Lung (tissue), 12 donors: Measurements from ENCODE around the gene ARID1B. TPM values are rescaled to one million over a fixed set of nuclear protein-coding genes. Genes with fewer than 3 reads are reported as not detected.
A peak's percentile ranks its signal among the peaks of the same experiment; 100 is the strongest.

Source experiments
- ATAC-seq: fragments of 200-7000 bp; cut with Tn5 transposase; one replicate; pipeline ENCODE4 v1.9.1; 2020; ENCODE audit warnings: moderate number of reproducible peaks; ENCODE audit not compliant: insufficient read depth, low FRiP score
- DNase-seq, 3 donors: peaks; one replicate each; pipeline ENCODE4 v3.0.0-alpha.2; 2013 to 2017
- H3K27ac ChIP-seq, 2 donors: one replicate each; pipeline ENCODE4 v1.5.1; 2013; ENCODE audit warnings: mild to moderate bottlenecking in 2 of 2, moderate library complexity in 2 of 2, control low read depth in 1 of 2, inconsistent platforms in 1 of 2, low read depth in 1 of 2, low read length in 1 of 2
- H3K27me3 ChIP-seq, 3 donors: one replicate each; pipeline ENCODE4 v1.5.1; 2013; ENCODE audit warnings: low read length in 2 of 3; ENCODE audit not compliant: control insufficient read depth in 3 of 3, insufficient read depth in 3 of 3
- H3K36me3 ChIP-seq, 4 donors: one replicate each; pipeline ENCODE4 v1.5.1; 2013; ENCODE audit warnings: low read length in 4 of 4, mild to moderate bottlenecking in 1 of 4, moderate library complexity in 1 of 4; ENCODE audit not compliant: control insufficient read depth in 4 of 4, insufficient read depth in 4 of 4
- H3K4me1 ChIP-seq, 5 donors: one replicate each; pipeline ENCODE4 v1.5.1; 2013; ENCODE audit warnings: low read length in 5 of 5, mild to moderate bottlenecking in 2 of 5, moderate library complexity in 1 of 5; ENCODE audit not compliant: control insufficient read depth in 5 of 5, insufficient read depth in 5 of 5
- H3K4me3 ChIP-seq: one replicate; pipeline ENCODE4 v1.5.1; 2013; ENCODE audit warnings: mild to moderate bottlenecking, control low read depth, moderate library complexity
- H3K9ac ChIP-seq, 2 donors: one replicate each; pipeline ENCODE4 v1.5.1; 2013; ENCODE audit warnings: low read length in 2 of 2, control low read depth in 1 of 2; ENCODE audit not compliant: insufficient read depth in 1 of 2
- H3K9me3 ChIP-seq, 4 donors: one replicate each; pipeline ENCODE4 v1.5.1; 2013; ENCODE audit warnings: low read length in 3 of 4, mild to moderate bottlenecking in 1 of 4, moderate library complexity in 1 of 4; ENCODE audit not compliant: control insufficient read depth in 4 of 4, insufficient read depth in 3 of 4
- WGBS, 2 donors: extraction: QIAGEN DNeasy Blood & Tissue Kit; methylation state at CpG; one replicate each; pipeline ENCODE4 v1.1.7; 2013; 5-methylcytosine and 5-hydroxymethylcytosine counted together
- polyA plus RNA-seq, 2 donors: library from polyadenylated mRNA; stranded (reverse); fragments of 200-250 nt; gene quantifications; one replicate each; pipeline ENCODE4 v1.2.1, GENCODE V29; 2013
- total RNA-seq, 2 donors: library from RNA; depleted of rRNA in 1 of 2; stranded (reverse); fragments of >200 nt in 1 of 2; gene quantifications; one replicate each; pipeline ENCODE4 v1.2.1, GENCODE V29; 2014 to 2021
- TF ChIP-seq, protein P1 (sequence below): IDR thresholded peaks from 2 replicates; pipeline ENCODE4 v1.5.1; 2012; ENCODE audit warnings: mild to moderate bottlenecking; ENCODE audit errors: control extremely low read depth, extremely low read depth
- donor health status: control.
- donor health status: control.
- donor health status: Bipolar disorder and iron deficiency.
- donor health status: healthy.
- donor health status: DM: yes; HTN: yes; CAD: no.

ARID1B gene
- total and polyA plus RNA-seq, 4 donors: 10.5 to 239 (median 50.9) TPM

DNA sequence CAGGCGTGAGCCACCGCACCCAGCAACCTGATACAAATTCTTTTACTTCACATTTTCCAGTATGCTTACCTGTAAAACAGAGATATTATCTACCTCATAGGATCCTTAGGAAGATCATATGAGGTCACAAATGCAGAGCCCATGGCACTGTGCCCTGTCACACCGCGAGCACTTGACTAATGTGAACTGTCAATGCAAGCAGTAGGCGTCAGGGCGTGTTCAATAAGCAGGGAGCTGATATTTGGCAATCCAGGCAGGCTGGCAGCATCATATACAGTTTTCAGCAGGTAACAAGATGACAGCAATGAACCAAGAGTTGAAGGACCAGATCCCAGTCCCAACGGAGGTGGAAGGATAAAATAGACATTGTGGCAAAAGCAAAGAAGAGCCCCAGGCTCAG, 14.6 kb upstream of the ARID1B start:
- H3K4me1 ChIP-seq: no peaks in the 10 kb centered on the region
- no peak for ATAC-seq
- no peaks in the 10 kb centered on the region for H3K9me3 ChIP-seq
- TF ChIP-seq, protein P1, sequence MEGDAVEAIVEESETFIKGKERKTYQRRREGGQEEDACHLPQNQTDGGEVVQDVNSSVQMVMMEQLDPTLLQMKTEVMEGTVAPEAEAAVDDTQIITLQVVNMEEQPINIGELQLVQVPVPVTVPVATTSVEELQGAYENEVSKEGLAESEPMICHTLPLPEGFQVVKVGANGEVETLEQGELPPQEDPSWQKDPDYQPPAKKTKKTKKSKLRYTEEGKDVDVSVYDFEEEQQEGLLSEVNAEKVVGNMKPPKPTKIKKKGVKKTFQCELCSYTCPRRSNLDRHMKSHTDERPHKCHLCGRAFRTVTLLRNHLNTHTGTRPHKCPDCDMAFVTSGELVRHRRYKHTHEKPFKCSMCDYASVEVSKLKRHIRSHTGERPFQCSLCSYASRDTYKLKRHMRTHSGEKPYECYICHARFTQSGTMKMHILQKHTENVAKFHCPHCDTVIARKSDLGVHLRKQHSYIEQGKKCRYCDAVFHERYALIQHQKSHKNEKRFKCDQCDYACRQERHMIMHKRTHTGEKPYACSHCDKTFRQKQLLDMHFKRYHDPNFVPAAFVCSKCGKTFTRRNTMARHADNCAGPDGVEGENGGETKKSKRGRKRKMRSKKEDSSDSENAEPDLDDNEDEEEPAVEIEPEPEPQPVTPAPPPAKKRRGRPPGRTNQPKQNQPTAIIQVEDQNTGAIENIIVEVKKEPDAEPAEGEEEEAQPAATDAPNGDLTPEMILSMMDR: no peak
- H3K27me3 ChIP-seq: no peaks in the 10 kb centered on the region
- no peaks in the 10 kb centered on the region for H3K36me3 ChIP-seq
- DNase-seq: no peak
- H3K27ac ChIP-seq: no peak overlapping the region
- no peak overlapping the region for H3K9ac ChIP-seq
- 91 to 93% methylated on average over 7 of the region's 7 CpGs for WGBS, 2 donors
- H3K4me3 ChIP-seq: no peak overlapping the region

DNA sequence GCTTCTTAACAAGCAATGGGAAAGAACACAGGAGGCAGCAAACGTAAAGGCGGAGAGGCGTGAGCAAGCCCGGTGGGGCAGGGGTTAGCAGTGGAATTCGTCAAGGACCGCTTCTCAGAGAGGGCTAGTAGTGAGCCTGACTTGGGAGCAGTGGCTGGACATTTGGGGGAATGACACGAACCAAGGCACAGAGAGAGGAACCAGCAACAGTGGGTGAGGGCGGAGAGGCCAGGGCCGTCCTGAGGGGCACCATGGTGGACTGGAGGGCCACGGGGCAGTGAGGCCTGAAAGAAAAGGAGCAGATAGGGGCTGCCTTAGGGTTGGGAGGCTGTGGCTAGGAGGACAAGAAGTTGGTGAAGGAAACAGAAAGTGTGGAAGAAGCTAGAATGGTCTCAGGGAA, 12.1 kb upstream of the ARID1B start:
- no peak for DNase-seq
- H3K27ac ChIP-seq: no peak overlapping the region
- H3K4me3 ChIP-seq: no peak overlapping the region
- H3K9me3 ChIP-seq: no peaks in the 10 kb centered on the region
- H3K9ac ChIP-seq: no peak overlapping the region
- 95 to 96% methylated on average over 10 of the region's 10 CpGs for WGBS, 2 donors
- TF ChIP-seq, protein P1: no peak
- H3K4me1 ChIP-seq: no peaks in the 10 kb centered on the region
- no peaks in the 10 kb centered on the region for H3K27me3 ChIP-seq
- no peak for ATAC-seq
- H3K36me3 ChIP-seq: no peaks in the 10 kb centered on the region

DNA sequence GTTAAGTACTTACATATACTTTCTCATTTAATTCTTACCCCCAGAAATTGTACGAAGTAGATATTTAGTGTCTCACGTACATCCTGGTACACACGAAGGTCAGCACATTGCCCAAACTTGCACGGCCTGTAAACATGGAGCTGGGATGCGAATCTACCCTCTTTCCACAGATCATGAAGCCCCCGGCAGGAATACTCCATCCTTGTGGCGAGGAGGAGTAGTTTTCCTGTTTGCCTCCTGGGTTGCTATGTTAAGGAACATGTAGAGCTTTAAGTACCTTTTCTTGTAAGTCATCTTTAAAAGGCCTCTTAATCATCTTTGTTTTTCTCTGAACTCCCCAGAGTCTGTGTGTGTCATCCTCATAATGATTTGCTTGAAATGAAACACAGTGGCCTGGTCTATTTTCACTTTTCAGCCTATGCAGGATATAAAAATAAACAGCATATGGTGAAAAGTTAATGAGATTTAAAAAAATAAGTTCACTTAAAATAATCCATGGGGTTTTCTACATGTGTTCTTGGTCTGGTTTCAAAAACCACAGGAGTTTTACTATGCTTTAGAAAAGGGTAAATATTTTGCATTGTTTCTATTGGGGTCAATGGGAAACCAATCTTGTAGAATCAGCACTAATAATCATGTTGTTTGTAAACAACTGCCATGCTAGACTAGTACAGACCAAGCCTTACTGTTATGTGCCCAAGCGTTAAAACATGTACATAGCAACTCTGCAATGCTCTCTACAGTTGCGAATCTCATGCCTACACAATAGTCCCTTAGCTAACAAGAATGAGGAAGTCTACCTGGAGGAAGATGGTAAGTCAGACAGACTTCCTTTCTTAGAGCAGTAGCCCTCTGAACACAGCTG, 9.3 kb upstream of the ARID1B start:
- WGBS, 2 donors: 80 to 87% methylated on average over 9 of the region's 9 CpGs
- peaks cover 0 to 5% (median 0%) of the 10 kb centered on the region in 5 donors for H3K4me1 ChIP-seq
- no peaks in the 10 kb centered on the region for H3K9me3 ChIP-seq
- DNase-seq (peak in 2 of 3 donors; percentile 16), ATAC-seq (no peak)
- no peak overlapping the region for H3K27ac ChIP-seq
- no peaks in the 10 kb centered on the region for H3K27me3 ChIP-seq
- no peak overlapping the region for H3K4me3 ChIP-seq
- no peak overlapping the region for H3K9ac ChIP-seq
- TF ChIP-seq, protein P1: no peak
- no peaks in the 10 kb centered on the region for H3K36me3 ChIP-seq
